ENCODE results near the gene HLA-DRB5.
"Not testable (repeated sequence)": the region's sequence is repeated elsewhere in the genome, so short reads cannot be mapped to it uniquely, and the experiment has no call there.

HLA-DRB5 gene

DNA sequence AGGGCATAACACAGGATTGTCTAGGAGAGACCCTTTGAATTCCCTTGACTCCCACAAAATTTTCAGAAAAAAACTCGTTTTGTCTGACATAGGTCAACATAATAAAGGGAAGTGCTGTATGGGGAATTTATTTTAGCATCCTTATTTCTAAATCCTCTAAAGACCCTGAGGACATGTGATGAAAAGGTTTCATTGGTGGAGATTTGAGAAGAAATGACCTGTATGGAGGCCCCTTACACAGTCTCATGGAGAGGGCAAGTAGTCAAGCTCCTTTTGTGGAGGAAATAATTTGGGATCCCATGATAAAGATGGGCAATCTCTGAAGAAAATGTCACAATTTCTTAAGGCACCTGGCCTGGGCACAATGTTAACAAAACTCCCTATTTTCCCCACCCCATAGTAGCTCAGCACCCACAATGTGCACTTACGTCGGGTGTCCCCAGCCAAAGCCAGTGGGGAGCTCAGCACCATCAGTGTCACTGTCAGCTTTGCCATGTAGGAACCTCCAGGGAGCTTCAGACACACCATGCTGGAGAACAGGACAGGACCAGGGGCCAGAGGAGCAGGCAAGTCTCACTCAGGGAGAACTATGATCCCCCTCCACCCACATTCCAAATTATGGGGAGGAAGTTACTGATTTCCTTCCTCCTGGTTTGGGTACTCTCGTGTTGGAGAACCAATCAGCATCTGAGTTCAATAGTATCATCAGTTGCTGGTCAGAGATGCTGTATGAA is at the start of gene HLA-DRB5:
Gene HLA-DRB5 (minus strand): TSS at position 591 of the 734 bp plus-strand sequence. CDS start 63 bp downstream, at position 528.
- no peak for DNase-seq (ENCODE audit: low read depth in 3 of 3)

DNA sequence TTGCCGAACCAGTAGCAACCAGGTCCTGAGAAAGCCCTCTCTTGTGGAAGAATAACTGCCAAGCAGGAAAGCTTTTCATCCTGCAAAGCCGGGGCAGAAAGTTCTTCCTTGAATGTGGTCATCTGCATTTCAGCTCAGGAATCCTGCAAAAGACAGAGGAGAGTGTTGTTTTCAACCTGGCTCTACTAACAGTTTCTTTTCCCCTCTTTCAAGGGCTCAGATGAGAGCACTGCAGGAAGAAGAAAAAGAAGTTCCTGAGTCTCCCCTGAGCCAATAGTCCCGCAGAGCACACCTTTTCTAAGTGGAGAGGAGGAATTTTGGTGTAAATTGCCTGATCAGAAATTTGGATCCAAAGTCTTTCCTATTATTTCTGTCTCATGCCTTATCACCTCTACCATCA is 48.9 kb upstream of the HLA-DRB5 start:
- no peak for DNase-seq (ENCODE audit: low read depth in 3 of 3)

GRCh38 chr6:32577493-32577892 is 47.4 kb upstream of the HLA-DRB5 start:
- not testable (repeated sequence) for DNase-seq (ENCODE audit: low read depth in 3 of 3)

DNA sequence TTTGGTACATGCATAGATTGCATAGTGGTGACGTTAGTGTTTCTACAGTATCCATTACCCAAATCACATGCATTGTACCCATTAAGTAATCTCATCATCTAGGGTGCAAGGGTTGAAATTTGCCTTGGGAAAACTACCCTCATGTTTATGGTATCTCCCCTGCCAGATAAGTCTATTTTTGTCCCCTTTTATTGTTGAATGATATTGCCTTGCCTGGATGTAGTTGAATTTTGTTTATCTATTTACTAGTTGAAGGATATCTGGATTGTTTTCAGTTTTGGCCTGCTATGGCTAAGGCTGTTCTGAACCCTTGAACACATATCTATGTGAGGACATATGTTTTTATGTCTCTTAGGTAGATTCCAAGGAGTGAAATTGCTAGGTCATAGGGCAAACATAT is 46.2 kb upstream of the HLA-DRB5 start:
- no peak for DNase-seq (ENCODE audit: low read depth in 3 of 3)

GRCh38 chr6:32570363-32570905 is 40.3 kb upstream of the HLA-DRB5 start:
- no peak for DNase-seq (ENCODE audit: low read depth in 3 of 3)

- DNase-seq (ENCODE audit: low read depth in 3 of 3), result no peak
Observed at GRCh38 chr6:32568561-32568960, 38.5 kb upstream of the HLA-DRB5 start.

GRCh38 chr6:32566957-32567356 is 36.9 kb upstream of the HLA-DRB5 start:
- no peak for DNase-seq (ENCODE audit: low read depth in 3 of 3)

- DNase-seq (ENCODE audit: low read depth in 3 of 3), result no peak
Observed at GRCh38 chr6:32565511-32565910, 35.4 kb upstream of the HLA-DRB5 start.

- no peak for DNase-seq (ENCODE audit: low read depth in 3 of 3)
Observed at GRCh38 chr6:32562940-32563339, 32.9 kb upstream of the HLA-DRB5 start.

- no peak for DNase-seq (ENCODE audit: low read depth in 3 of 3)
Observed at GRCh38 chr6:32559747-32560146, 29.7 kb upstream of the HLA-DRB5 start.

GRCh38 chr6:32558426-32559057 is 28.5 kb upstream of the HLA-DRB5 start:
- DNase-seq (ENCODE audit: low read depth in 3 of 3), result no peak

DNA sequence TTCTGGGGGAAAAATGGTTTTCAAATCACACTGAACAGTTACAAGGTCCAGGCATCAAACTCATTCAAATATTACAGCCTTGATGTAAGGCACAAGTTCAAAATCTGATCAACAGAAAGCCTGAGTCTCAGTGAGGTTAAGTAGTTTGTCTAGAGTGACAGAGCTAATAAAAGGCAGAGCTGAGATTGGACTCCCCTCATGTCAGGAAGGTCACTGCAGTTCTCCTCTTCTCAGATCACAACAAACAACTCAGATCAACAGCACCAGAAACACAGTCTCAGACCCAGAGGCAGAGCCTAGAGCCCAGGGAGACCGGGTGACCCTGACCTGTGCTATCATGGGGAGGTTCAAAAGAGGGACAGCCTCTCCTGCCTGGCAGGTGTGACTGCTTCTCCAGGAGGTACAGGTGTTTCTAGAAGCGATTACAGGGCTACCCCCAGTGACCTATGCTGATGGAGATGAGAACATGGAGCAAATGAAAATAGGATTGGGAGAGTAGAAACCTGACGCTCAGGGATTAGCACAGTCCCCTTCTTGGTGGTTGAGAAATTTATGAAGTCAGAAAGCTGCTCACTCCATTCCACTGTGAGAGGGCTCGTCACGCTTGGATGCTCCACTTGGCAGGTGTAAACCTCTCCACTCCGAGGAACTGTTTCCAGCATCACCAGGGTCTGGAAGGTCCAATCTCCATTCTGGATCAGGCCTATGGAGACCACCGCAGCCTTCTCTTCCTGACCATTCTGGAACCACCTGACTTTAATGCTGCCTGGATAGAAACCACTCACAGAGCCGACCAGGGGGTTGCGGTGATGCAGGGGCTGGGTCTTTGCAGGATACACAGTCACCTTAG is 24.3 kb upstream of the HLA-DRB5 start:
- no peak for DNase-seq (ENCODE audit: low read depth in 3 of 3)

DNA sequence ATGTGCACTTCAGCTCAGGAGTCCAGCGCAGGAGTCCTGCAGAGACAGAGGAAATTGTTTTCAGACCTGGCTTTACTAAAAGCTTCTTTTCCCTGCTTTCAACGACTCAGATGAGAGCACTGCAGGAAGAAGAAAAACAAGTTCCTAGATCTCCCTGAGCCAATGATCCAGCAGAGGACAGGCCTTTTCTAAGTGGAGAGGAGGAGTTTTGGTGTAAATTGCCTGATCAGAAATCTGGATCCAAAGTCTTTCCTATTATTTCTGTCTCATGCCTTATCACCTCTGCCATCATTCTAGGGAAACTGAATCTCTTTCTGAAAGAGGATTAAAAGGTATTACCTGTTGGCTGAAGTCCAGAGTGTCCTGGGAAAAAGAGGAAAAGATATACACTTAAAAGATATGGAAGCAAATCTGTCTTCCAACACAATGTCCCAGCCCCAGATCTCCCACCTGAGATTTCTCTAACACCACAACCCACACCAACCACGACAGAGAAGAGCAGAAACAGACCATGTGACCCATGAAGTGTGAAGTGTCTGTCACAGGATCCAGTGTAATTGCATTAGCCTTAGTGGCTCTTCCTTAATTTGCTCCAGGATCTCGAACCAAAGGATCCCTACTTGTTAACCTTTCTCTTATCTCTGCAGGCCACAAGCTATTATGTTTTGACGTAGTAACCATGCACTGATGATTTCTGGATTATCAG is 23.1 kb upstream of the HLA-DRB5 start:
- DNase-seq (ENCODE audit: low read depth in 3 of 3), result no peak

DNA sequence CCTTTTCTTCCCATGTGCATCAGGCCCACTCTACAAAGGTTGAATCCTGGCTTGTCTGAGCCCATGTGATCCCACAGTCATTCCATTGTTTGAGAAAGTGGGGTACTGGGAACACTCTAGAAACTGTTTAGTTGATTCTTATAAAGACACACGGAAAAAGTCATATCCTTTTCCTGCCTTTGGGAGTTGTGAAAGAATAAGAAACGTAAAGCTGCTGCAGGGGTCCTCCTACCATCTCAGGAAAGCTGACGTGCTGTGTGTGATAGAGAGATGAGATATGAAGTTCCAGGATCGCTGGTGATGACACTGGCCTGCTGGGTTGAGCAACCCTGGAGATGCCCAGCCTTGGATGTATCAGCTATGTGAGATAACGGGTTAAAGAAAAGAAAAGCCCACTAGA is 21.3 kb upstream of the HLA-DRB5 start:
- DNase-seq (ENCODE audit: low read depth in 3 of 3), result no peak

GRCh38 chr6:32539839-32540238 is 9.8 kb upstream of the HLA-DRB5 start:
- no peak for DNase-seq (ENCODE audit: low read depth in 3 of 3)

DNA sequence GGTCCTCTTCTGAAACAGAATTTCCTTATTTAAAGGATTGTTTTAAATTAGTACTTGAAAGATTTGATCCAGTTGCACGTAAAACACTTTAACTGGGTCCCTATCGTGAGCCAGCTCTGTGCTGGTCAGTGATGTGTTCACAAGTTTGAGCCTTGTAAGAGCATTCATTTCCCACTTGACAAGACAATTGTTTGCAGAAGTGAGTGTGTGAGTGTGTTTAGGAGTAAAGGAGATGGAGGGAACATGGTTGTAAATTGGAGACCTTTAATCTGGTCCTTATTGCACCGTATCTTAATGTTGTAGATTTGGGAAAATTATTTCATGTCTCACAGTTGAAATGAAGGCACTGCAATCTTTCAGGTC is 325 bp upstream of the HLA-DRB5 start:
- DNase-seq (ENCODE audit: low read depth in 3 of 3), result not testable (repeated sequence)

DNA sequence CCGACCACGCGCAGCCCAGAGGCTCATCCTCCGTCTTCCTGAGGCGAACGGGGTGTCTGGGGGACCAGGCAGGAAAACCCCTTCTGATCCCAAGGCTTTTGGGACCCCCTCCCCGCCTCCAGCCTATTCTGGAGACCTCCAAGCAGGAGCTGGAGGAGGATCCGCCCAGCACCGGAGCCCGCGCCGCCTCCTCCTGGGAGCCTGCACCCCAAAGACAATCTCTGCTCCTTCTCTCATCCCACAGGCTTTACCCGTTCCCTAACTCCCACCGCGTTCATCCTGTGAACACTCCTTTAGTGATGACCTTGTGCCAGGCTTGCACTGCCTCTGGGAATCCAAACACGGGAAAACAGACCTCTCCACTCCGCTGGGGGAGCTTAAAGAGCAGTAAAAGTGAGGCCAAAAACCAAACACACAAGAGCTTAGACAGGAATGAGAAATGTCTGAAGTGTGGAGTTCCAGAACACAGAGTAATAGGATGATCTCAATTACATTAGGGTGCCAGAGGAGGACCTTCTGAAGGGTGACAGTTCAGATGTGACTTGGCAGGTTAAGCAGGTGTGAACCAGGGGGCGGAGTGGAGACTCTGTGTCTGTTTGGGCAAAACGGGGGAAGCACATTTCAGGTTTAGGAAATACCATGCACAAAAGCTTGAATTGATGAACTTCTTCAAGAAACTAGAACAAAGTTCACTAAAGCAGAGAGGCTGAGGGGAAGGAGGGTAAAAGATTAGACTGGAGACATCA is 7.6 kb downstream of the HLA-DRB5 start:
- no peak for DNase-seq (ENCODE audit: low read depth in 3 of 3)

DNA sequence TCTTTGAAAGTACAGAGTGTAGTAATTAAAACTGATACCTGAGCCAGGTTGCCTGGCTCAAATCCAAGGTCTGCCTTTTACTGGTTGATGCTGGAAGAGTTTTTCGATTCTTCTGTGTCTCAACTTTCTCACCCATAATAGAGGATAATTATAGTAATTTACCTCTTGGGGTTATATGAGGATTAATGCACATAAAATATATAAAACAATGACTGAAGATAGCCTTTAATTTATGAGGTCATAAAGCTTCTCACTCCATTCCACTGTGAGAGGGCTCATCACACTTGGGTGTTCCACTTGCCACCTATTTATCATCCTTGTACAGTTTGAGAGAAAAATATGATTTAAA is 10.2 kb downstream of the HLA-DRB5 start:
- no peak for DNase-seq (ENCODE audit: low read depth in 3 of 3)

GRCh38 chr6:32519118-32519909 is 10.8 kb downstream of the HLA-DRB5 start:
- no peak for DNase-seq (ENCODE audit: low read depth in 3 of 3)

Data from stimulated activated CD4-positive, alpha-beta T cell treated with anti-CD3 and anti-CD28 coated beads, TNF-alpha, amount 100 ng/mL, for 4 hours (primary cell).